Stimulated activated CD4-positive, alpha-beta T cell treated with anti-CD3 and anti-CD28 coated beads, Interleukin-4, amount 100 ng/mL, for 48 hours (primary cell): ENCODE measurements around the gene ACOX2.
A peak's percentile ranks its signal among the peaks of the same experiment; 100 is the strongest.

Experiments used
- DNase-seq, 2 donors: peaks; one replicate each; pipeline ENCODE4 v3.0.0-alpha.2; 2020; ENCODE audit warnings: low read depth in 2 of 2

The ACOX2 gene

GRCh38 chr3:58474348-58474911, 62.6 kb downstream of the ACOX2 start:
- DNase-seq = no peak

- DNase-seq = no peak
These were observed 63.7 kb downstream of the ACOX2 start for GRCh38 chr3:58473275-58473674.

GRCh38 chr3:58471025-58471887, 65.7 kb downstream of the ACOX2 start:
- DNase-seq = peak in 1 of 2 donors; percentile 41

- DNase-seq = no peak
These were observed 66.5 kb downstream of the ACOX2 start for GRCh38 chr3:58470363-58471024.

- no peak for DNase-seq
These were observed 67.9 kb downstream of the ACOX2 start for GRCh38 chr3:58469096-58469495.

GRCh38 chr3:58466899-58467563, 70.0 kb downstream of the ACOX2 start:
- DNase-seq = no peak

- DNase-seq = peak in 1 of 2 donors; percentile 9
These were observed 72.1 kb downstream of the ACOX2 start for GRCh38 chr3:58464866-58465265.

GRCh38 chr3:58463942-58464271, 73.1 kb downstream of the ACOX2 start:
- DNase-seq = no peak

GRCh38 chr3:58463181-58463941, 73.6 kb downstream of the ACOX2 start:
- DNase-seq = peak; percentile 64 to 78

GRCh38 chr3:58462829-58463180, 74.2 kb downstream of the ACOX2 start:
- DNase-seq = no peak

GRCh38 chr3:58459160-58459559, 77.8 kb downstream of the ACOX2 start:
- no peak for DNase-seq
